ENCODE results near the gene SLAMF1. TPM values are rescaled to one million over a fixed set of nuclear protein-coding genes. Genes with fewer than 3 reads are reported as not detected.

The SLAMF1 gene
- total RNA-seq, 1 donor from 2014 or later, result not detected

- H3K27ac Mint-ChIP-seq (ENCODE audit: unreplicated experiment), result no peak overlapping the region
- no peaks in the 10 kb centered on the region for H3K9me3 Mint-ChIP-seq (ENCODE audit: unreplicated experiment)
- no peaks in the 10 kb centered on the region for H3K27me3 Mint-ChIP-seq (ENCODE audit: unreplicated experiment)
- no peaks in the 10 kb centered on the region for H3K36me3 Mint-ChIP-seq (ENCODE audit: unreplicated experiment)
- no peak overlapping the region for H3K4me3 Mint-ChIP-seq (ENCODE audit: unreplicated experiment)
- H3K4me1 Mint-ChIP-seq (ENCODE audit: unreplicated experiment), result no peaks in the 10 kb centered on the region
- TF ChIP-seq CTCF (IDR thresholded peaks at IDR 0.05), result no peak
- no peak for DNase-seq (ENCODE audit: extremely low spot score, unreplicated experiment)
Observed at GRCh38 chr1:160638926-160639325, 7.9 kb downstream of the SLAMF1 start.

- H3K27ac Mint-ChIP-seq (ENCODE audit: unreplicated experiment), result no peak overlapping the region
- TF ChIP-seq CTCF (IDR thresholded peaks at IDR 0.05), result no peak
- no peaks in the 10 kb centered on the region for H3K9me3 Mint-ChIP-seq (ENCODE audit: unreplicated experiment)
Observed at GRCh38 chr1:160638540-160638857, 8.3 kb downstream of the SLAMF1 start.

GRCh38 chr1:160637821-160638539 is 8.9 kb downstream of the SLAMF1 start:
- Mint-ChIP-seq H3K27me3 (ENCODE audit: unreplicated experiment) (no peaks in the 10 kb centered on the region), H3K4me1 (ENCODE audit: unreplicated experiment) (no peaks in the 10 kb centered on the region), H3K36me3 (ENCODE audit: unreplicated experiment) (no peaks in the 10 kb centered on the region), H3K4me3 (ENCODE audit: unreplicated experiment) (no peak overlapping the region), H3K9me3 (ENCODE audit: unreplicated experiment) (no peaks in the 10 kb centered on the region), H3K27ac (ENCODE audit: unreplicated experiment) (no peak overlapping the region)
- no peak for TF ChIP-seq CTCF (IDR thresholded peaks at IDR 0.05)
- DNase-seq (ENCODE audit: extremely low spot score, unreplicated experiment), result no peak

More at GRCh38 chr1:160638540-160638857, 8.3 kb downstream of the SLAMF1 start:
- Mint-ChIP-seq H3K27me3 (ENCODE audit: unreplicated experiment) (no peaks in the 10 kb centered on the region), H3K4me3 (ENCODE audit: unreplicated experiment) (no peak overlapping the region), H3K36me3 (ENCODE audit: unreplicated experiment) (no peaks in the 10 kb centered on the region), H3K4me1 (ENCODE audit: unreplicated experiment) (no peaks in the 10 kb centered on the region)
- no peak for DNase-seq (ENCODE audit: extremely low spot score, unreplicated experiment)

- Mint-ChIP-seq H3K9me3 (ENCODE audit: unreplicated experiment) (no peaks in the 10 kb centered on the region), H3K27me3 (ENCODE audit: unreplicated experiment) (no peaks in the 10 kb centered on the region), H3K4me1 (ENCODE audit: unreplicated experiment) (no peaks in the 10 kb centered on the region), H3K4me3 (ENCODE audit: unreplicated experiment) (no peak overlapping the region), H3K36me3 (ENCODE audit: unreplicated experiment) (no peaks in the 10 kb centered on the region), H3K27ac (ENCODE audit: unreplicated experiment) (no peak overlapping the region)
- no peak for TF ChIP-seq CTCF (IDR thresholded peaks at IDR 0.05)
- no peak for DNase-seq (ENCODE audit: extremely low spot score, unreplicated experiment)
Observed at GRCh38 chr1:160637065-160637464, 9.8 kb downstream of the SLAMF1 start.

GRCh38 chr1:160636547-160636946 is 10.3 kb downstream of the SLAMF1 start:
- no peaks in the 10 kb centered on the region for H3K9me3 Mint-ChIP-seq (ENCODE audit: unreplicated experiment)
- no peaks in the 10 kb centered on the region for H3K36me3 Mint-ChIP-seq (ENCODE audit: unreplicated experiment)
- H3K27ac Mint-ChIP-seq (ENCODE audit: unreplicated experiment), result no peak overlapping the region
- no peaks in the 10 kb centered on the region for H3K27me3 Mint-ChIP-seq (ENCODE audit: unreplicated experiment)
- H3K4me1 Mint-ChIP-seq (ENCODE audit: unreplicated experiment), result no peaks in the 10 kb centered on the region
- no peak for DNase-seq (ENCODE audit: extremely low spot score, unreplicated experiment)
- no peak for TF ChIP-seq CTCF (IDR thresholded peaks at IDR 0.05)
- H3K4me3 Mint-ChIP-seq (ENCODE audit: unreplicated experiment), result no peak overlapping the region
